CD8-positive, alpha-beta memory T cell (primary cell): ENCODE results near the gene SH3BGRL2. TPM values are rescaled to one million over a fixed set of nuclear protein-coding genes. Genes with fewer than 3 reads are reported as not detected.

Experiments used
- CTCF ChIA-PET: fragments of 350-600 bp; sonication (Branson Sonifier 250); formaldehyde crosslinking; loops from one replicate; lab custom pipeline; 2021; ENCODE audit warnings: antibody characterized with exemption; lab: Charles Lee
- POLR2A ChIA-PET: fragments of 350-600 bp; sonication (Branson Sonifier 250); formaldehyde crosslinking; loops from one replicate; lab custom pipeline; 2021; ENCODE audit warnings: antibody characterized with exemption; lab: Charles Lee
- DNase-seq, 5 donors: peaks; one replicate each; pipeline versions ENCODE4 v3.0.0 to v3.0.0-alpha.2; 2020 to 2022; ENCODE audit warnings: mixed read lengths in 1 of 5
- H3K27ac ChIP-seq: one replicate; pipeline ENCODE4 v1.7.0; 2013; ENCODE audit warnings: low read depth, mild to moderate bottlenecking, low read length, moderate library complexity
- H3K27me3 ChIP-seq: 2 replicates; pipeline ENCODE4 v1.7.0; 2013; ENCODE audit warnings: low read length, mild to moderate bottlenecking; ENCODE audit not compliant: insufficient read depth, poor library complexity, severe bottlenecking
- H3K36me3 ChIP-seq: 2 replicates; pipeline ENCODE4 v1.7.0; 2013; ENCODE audit warnings: mild to moderate bottlenecking, low read length, moderate library complexity; ENCODE audit not compliant: insufficient read depth
- H3K4me1 ChIP-seq: 2 replicates; pipeline ENCODE4 v1.7.0; 2013; ENCODE audit warnings: mild to moderate bottlenecking, low read length, moderate library complexity; ENCODE audit not compliant: insufficient read depth
- H3K4me3 ChIP-seq: 2 replicates; pipeline ENCODE4 v1.7.0; 2013; ENCODE audit warnings: mild to moderate bottlenecking, low read length
- H3K9me3 ChIP-seq: 2 replicates; pipeline ENCODE4 v1.7.0; 2013; ENCODE audit warnings: mild to moderate bottlenecking, low read length
- H3K27ac Mint-ChIP-seq, 8 donors: one replicate each; pipeline ENCODE4 v1.8.0; 2020 to 2021; ENCODE audit warnings: mixed read lengths in 8 of 8, mild to moderate bottlenecking in 6 of 8, inconsistent platforms in 3 of 8, moderate library complexity in 3 of 8
- H3K27me3 Mint-ChIP-seq, 2 donors: one replicate each; pipeline ENCODE4 v1.8.0; 2020 to 2021; ENCODE audit warnings: mixed read lengths in 2 of 2, mild to moderate bottlenecking in 1 of 2, moderate library complexity in 1 of 2
- H3K36me3 Mint-ChIP-seq, 3 donors: one replicate each; pipeline ENCODE4 v1.8.0; 2020 to 2021; ENCODE audit warnings: mixed read lengths in 3 of 3, inconsistent platforms in 1 of 3, mild to moderate bottlenecking in 1 of 3
- H3K4me1 Mint-ChIP-seq, 3 donors: one replicate each; pipeline ENCODE4 v1.8.0; 2020 to 2021; ENCODE audit warnings: mixed read lengths in 3 of 3, inconsistent platforms in 1 of 3, mild to moderate bottlenecking in 1 of 3
- H3K4me3 Mint-ChIP-seq, 7 donors: one replicate each; pipeline ENCODE4 v1.8.0; 2020 to 2021; ENCODE audit warnings: mixed read lengths in 7 of 7, mild to moderate bottlenecking in 6 of 7, moderate library complexity in 4 of 7, inconsistent platforms in 2 of 7
- H3K9me3 Mint-ChIP-seq, 5 donors: one replicate each; pipeline ENCODE4 v1.8.0; 2020 to 2022; ENCODE audit warnings: mixed read lengths in 5 of 5, mild to moderate bottlenecking in 3 of 5, moderate library complexity in 2 of 5, inconsistent platforms in 1 of 5
- polyA plus RNA-seq: library from polyadenylated mRNA; unstranded; fragments of 300-500 nt; fragmentation: Illumina TruSeq; gene quantifications from one replicate; pipeline ENCODE4 v1.2.3, GENCODE V29; 2021
- total RNA-seq, 2 experiments: library from RNA; stranded (reverse); gene quantifications; one replicate each; pipeline ENCODE4 v1.2.3, GENCODE V29; 2021

SH3BGRL2 gene
- total and polyA plus RNA-seq, 3 experiments from 2014 or later, result 0.64 to 0.95 (median 0.81) TPM

DNA sequence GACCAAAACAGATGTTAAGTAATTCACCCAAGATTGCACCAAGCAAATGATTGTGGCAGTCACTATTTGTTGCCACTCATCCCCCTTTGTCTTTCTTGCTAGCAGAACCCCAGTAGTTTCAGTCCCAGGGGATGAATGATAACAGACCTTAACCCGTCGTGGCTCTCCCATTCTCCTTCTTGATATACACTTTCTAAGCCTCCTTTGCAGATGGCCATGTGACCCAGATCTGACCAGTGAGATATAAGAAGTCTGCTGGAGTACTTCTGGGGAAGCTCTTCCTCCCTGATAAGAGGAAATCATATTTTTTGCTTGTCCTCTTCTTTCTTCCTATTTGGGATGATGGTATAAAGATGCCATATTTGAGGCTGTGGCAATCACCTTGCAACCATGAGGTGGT, 9.6 kb upstream of the SH3BGRL2 start:
- no peak overlapping the region for H3K4me3 Mint-ChIP-seq
- DNase-seq, result no peak
- Histone ChIP-seq H3K9me3 (no peaks in the 10 kb centered on the region), H3K36me3 (no peaks in the 10 kb centered on the region), H3K27me3 (no peaks in the 10 kb centered on the region), H3K4me3 (no peak overlapping the region), H3K27ac (no peak overlapping the region), H3K4me1 (no peaks in the 10 kb centered on the region)
- H3K27me3 Mint-ChIP-seq, result peaks cover 0 to 2% of the 10 kb centered on the region in 2 donors
- H3K27ac Mint-ChIP-seq, result no peak overlapping the region
- no peaks in the 10 kb centered on the region for H3K9me3 Mint-ChIP-seq
- H3K36me3 Mint-ChIP-seq, result no peaks in the 10 kb centered on the region
- CTCF ChIA-PET, result no interaction called here
- POLR2A ChIA-PET, result no interaction called here
- no peaks in the 10 kb centered on the region for H3K4me1 Mint-ChIP-seq

DNA sequence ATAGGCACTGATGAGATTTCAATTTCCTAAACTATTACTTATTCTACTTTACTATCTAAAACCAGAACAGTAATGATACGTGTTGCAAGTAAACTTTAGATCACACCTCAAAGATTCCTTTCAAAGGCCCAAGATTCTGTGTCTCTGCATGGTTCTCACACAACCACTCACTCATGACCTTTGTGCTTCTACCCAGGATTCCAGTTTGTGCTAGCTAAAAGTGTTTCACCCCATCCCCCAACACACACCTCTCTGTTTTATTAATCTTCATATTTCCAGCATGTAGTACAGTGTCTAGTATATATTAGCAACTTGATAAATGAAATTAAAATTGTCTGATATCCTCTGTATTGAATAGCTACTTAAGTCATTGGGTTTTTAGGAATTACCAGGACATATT, 8.8 kb upstream of the SH3BGRL2 start:
- no peaks in the 10 kb centered on the region for H3K27me3 ChIP-seq
- Mint-ChIP-seq H3K36me3 (no peaks in the 10 kb centered on the region), H3K9me3 (no peaks in the 10 kb centered on the region), H3K4me3 (no peak overlapping the region), H3K27me3 (peaks cover 0 to 5% of the 10 kb centered on the region in 2 donors), H3K27ac (no peak overlapping the region), H3K4me1 (no peaks in the 10 kb centered on the region)
- H3K9me3 ChIP-seq, result no peaks in the 10 kb centered on the region
- no peak for DNase-seq
- no peaks in the 10 kb centered on the region for H3K4me1 ChIP-seq
- H3K36me3 ChIP-seq, result no peaks in the 10 kb centered on the region
- ChIA-PET CTCF (no interaction called here), POLR2A (no interaction called here)
- no peak overlapping the region for H3K27ac ChIP-seq
- H3K4me3 ChIP-seq, result no peak overlapping the region

DNA sequence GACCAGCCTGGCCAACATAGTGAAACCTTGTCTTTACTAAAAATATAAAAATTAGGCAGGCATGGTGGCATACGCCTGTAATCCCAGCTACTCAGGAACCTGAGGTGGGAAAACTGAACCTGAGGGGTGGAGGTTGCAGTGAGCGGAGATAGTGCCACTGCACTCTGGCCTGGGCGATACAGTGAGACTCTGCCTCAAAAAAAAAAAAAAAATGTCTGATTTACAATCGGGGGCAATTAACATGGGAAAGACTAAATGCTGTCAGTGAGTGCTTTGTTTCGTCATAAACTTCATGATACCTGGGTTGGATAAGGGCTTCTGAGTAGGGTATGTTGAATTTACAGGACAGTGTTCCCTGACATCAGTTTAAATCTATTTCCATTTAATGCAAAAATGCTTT, 8.0 kb upstream of the SH3BGRL2 start:
- no peaks in the 10 kb centered on the region for H3K36me3 Mint-ChIP-seq
- H3K27ac Mint-ChIP-seq, result no peak overlapping the region
- CTCF ChIA-PET, result no interaction called here
- POLR2A ChIA-PET, result no interaction called here
- H3K27me3 Mint-ChIP-seq, result peaks cover 0 to 9% of the 10 kb centered on the region in 2 donors
- H3K4me3 ChIP-seq, result no peak overlapping the region
- H3K9me3 ChIP-seq, result no peaks in the 10 kb centered on the region
- no peaks in the 10 kb centered on the region for H3K4me1 Mint-ChIP-seq
- no peaks in the 10 kb centered on the region for H3K9me3 Mint-ChIP-seq
- H3K27me3 ChIP-seq, result no peaks in the 10 kb centered on the region
- H3K4me1 ChIP-seq, result no peaks in the 10 kb centered on the region
- H3K27ac ChIP-seq, result no peak overlapping the region
- no peak overlapping the region for H3K4me3 Mint-ChIP-seq
- H3K36me3 ChIP-seq, result no peaks in the 10 kb centered on the region
- no peak for DNase-seq

DNA sequence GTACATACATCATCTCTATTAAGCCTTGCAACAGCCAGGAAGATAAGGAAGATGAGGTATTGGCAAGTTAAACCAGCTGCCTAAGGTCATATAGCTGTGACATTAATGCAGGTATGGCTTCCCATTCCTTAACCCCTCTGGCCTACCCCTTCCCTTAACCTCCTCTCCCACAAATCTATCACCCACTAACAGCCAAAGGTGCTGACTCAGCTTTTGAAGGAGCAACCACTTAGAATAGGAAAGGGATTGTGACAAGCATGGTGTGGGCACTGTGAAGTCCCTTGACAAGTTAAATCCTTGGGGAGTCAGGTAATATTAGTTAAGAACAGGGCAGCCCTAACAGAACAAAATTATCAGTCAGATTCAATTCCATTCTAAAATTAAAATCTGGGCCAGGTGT, 5.4 kb upstream of the SH3BGRL2 start:
- Histone ChIP-seq H3K4me3 (no peak overlapping the region), H3K9me3 (no peaks in the 10 kb centered on the region), H3K27ac (no peak overlapping the region), H3K27me3 (no peaks in the 10 kb centered on the region), H3K36me3 (no peaks in the 10 kb centered on the region), H3K4me1 (peaks cover 2% of the 10 kb centered on the region)
- H3K9me3 Mint-ChIP-seq, result no peaks in the 10 kb centered on the region
- H3K27ac Mint-ChIP-seq, result no peak overlapping the region
- no peak for DNase-seq
- CTCF ChIA-PET, result no interaction called here
- peaks cover under 1 to 4% (median 2%) of the 10 kb centered on the region in 3 donors for H3K4me1 Mint-ChIP-seq
- no peak overlapping the region for H3K4me3 Mint-ChIP-seq
- H3K27me3 Mint-ChIP-seq, result peaks cover 12 to 27% of the 10 kb centered on the region in 2 donors
- no peaks in the 10 kb centered on the region for H3K36me3 Mint-ChIP-seq
- POLR2A ChIA-PET, result no interaction called here

DNA sequence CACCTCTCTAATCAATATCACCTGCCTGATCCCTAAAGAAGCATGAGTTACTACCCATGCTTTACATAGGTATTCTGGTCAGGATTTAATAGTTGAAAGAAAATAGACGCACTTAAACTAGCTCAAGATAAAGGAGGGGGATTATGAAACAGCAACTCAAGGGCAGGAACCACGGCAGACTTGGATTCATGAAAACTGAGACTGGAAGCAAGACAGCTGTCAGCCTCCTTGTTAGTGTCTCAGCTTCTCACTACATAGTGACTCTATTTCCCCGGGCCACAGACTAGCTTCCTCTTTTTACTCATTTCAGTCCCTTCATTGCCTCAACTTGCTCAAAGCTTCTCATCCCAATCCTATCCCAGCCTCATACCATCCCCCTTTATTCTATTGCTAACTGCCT, 4.3 kb upstream of the SH3BGRL2 start:
- ChIA-PET CTCF (no interaction called here), POLR2A (no interaction called here)
- DNase-seq, result no peak
- H3K27ac Mint-ChIP-seq, result peak overlapping the region in 1 of 8 donors; percentile 28
- Histone ChIP-seq H3K27ac (no peak overlapping the region), H3K27me3 (peaks cover 3% of the 10 kb centered on the region), H3K4me1 (peaks cover 7% of the 10 kb centered on the region), H3K4me3 (no peak overlapping the region), H3K9me3 (no peaks in the 10 kb centered on the region), H3K36me3 (no peaks in the 10 kb centered on the region)
- H3K27me3 Mint-ChIP-seq, result peaks cover 18 to 33% of the 10 kb centered on the region in 2 donors
- H3K4me1 Mint-ChIP-seq, result peaks cover 5 to 10% (median 9%) of the 10 kb centered on the region in 3 donors
- H3K9me3 Mint-ChIP-seq, result no peaks in the 10 kb centered on the region
- no peaks in the 10 kb centered on the region for H3K36me3 Mint-ChIP-seq
- no peak overlapping the region for H3K4me3 Mint-ChIP-seq

DNA sequence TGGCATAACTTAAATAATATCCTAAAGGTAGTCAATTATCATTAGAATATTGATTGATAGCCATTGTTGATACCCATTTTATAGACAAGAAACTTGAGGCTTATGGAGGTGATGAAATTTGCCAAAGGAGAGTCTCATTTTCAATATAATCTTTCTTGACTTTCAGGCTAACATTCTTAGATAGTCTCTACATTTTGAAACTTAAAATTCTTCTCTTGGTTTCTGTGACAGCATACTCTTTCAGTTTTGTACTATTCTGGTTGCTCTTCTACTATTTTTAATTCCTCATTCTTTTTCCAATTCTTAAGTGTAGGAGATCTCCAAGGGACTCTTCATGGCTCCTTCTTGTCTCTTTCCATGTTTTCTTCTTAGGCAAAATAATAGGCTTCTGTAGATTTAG, 3.7 kb upstream of the SH3BGRL2 start:
- Mint-ChIP-seq H3K36me3 (no peaks in the 10 kb centered on the region), H3K27ac (no peak overlapping the region)
- CTCF ChIA-PET, result no interaction called here

DNA sequence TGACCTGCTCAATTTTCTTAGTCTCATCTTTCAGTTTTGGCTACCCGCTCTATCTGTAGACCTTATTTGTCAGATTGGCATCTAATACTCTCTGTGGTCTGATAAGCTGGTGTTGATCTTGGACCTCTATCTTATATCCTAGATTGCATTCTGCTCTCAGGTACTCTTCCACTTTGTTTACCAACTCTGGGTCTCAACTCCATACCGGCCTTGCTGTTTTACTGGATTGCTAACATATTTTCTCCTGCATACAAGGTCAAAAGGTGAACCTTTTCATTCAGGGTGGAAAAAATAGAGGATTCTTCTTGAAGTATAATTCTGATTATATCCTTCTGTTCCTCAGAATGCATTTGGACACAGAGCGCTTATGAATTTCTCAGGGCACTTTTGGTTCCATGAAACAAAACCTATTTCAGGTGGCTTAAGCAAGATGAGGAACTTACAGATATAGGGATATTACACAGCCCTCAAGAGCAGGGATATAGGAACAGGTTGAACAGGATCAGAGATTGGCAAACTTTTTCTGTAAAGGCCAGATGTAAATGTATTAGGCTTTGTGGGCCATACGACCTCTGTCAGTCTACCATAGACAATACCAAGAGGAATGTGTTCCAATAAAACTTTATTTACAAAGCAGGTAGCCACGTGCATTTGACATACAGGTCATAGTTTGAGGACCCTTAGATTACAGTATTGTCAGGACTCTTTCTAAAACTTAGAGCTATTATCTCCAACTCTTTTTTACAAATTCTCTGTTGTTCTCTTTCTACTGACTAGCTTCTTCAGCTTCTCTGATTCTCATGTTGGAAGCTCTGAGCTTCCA, 2.5 kb upstream of the SH3BGRL2 start:
- Mint-ChIP-seq H3K4me3 (no peak overlapping the region), H3K27ac (no peak overlapping the region), H3K36me3 (no peaks in the 10 kb centered on the region), H3K9me3 (no peaks in the 10 kb centered on the region), H3K4me1 (peaks cover 7 to 13% (median 11%) of the 10 kb centered on the region in 3 donors), H3K27me3 (peaks cover 25 to 51% of the 10 kb centered on the region in 2 donors)
- ChIA-PET POLR2A (no interaction called here), CTCF (no interaction called here)
- H3K36me3 ChIP-seq, result no peaks in the 10 kb centered on the region
- H3K4me1 ChIP-seq, result peaks cover 8% of the 10 kb centered on the region
- H3K9me3 ChIP-seq, result no peaks in the 10 kb centered on the region
- DNase-seq, result no peak
- H3K4me3 ChIP-seq, result no peak overlapping the region
- no peak overlapping the region for H3K27ac ChIP-seq
- peaks cover 13% of the 10 kb centered on the region for H3K27me3 ChIP-seq

More for the DNA sequence above, 3.7 kb upstream of the SH3BGRL2 start:
- Histone ChIP-seq H3K9me3 (no peaks in the 10 kb centered on the region), H3K4me1 (peaks cover 8% of the 10 kb centered on the region), H3K4me3 (no peak overlapping the region), H3K36me3 (no peaks in the 10 kb centered on the region), H3K27ac (no peak overlapping the region), H3K27me3 (peaks cover 6% of the 10 kb centered on the region)
- H3K4me3 Mint-ChIP-seq, result no peak overlapping the region
- POLR2A ChIA-PET, result no interaction called here
- no peak for DNase-seq
- peaks cover 21 to 39% of the 10 kb centered on the region in 2 donors for H3K27me3 Mint-ChIP-seq
- H3K9me3 Mint-ChIP-seq, result no peaks in the 10 kb centered on the region
- H3K4me1 Mint-ChIP-seq, result peaks cover 7 to 13% (median 11%) of the 10 kb centered on the region in 3 donors

DNA sequence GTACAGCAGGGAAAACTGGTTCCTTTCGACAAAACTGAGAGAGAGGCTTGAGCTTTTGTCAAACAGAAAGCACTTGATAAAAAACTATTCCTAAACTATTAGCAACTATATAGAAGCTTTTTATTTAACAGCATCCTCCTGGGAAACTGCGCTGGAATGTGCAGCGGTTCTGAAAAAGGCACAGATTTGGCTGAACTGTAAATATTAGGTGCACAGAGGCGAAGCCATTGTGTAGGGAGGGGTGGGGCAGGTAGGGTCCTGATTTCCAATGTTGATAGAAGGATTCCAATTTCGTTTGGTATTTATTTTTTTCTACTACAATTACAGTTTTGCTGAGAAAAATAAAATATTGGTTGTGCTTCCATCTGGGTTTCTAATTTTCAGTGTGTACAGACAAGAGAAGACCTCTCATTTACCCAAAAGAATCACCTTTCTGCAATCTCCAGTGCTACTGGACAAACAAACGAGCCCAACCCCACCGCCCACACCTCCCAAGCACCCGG, 698 bp upstream of the SH3BGRL2 start:
- Histone ChIP-seq H3K9me3 (no peaks in the 10 kb centered on the region), H3K36me3 (no peaks in the 10 kb centered on the region), H3K4me1 (peaks cover 8% of the 10 kb centered on the region), H3K27ac (no peak overlapping the region), H3K4me3 (no peak overlapping the region), H3K27me3 (peaks cover 21% of the 10 kb centered on the region)
- ChIA-PET POLR2A (no interaction called here), CTCF (no interaction called here)
- H3K9me3 Mint-ChIP-seq, result no peaks in the 10 kb centered on the region
- DNase-seq, result no peak
- H3K4me3 Mint-ChIP-seq, result peak overlapping the region in 6 of 7 donors; percentile 29 to 79 (median 77)
- H3K27ac Mint-ChIP-seq, result no peak overlapping the region
- H3K27me3 Mint-ChIP-seq, result peaks cover 34 to 65% of the 10 kb centered on the region in 2 donors
- H3K36me3 Mint-ChIP-seq, result no peaks in the 10 kb centered on the region
- peaks cover 7 to 13% (median 11%) of the 10 kb centered on the region in 3 donors for H3K4me1 Mint-ChIP-seq
